ENCODE results near the gene ANXA6.

Gene ANXA6

GRCh38 chr5:151151793-151152192 lies 5.8 kb downstream of the ANXA6 start:
- DNase-seq = peak; percentile 19

DNA sequence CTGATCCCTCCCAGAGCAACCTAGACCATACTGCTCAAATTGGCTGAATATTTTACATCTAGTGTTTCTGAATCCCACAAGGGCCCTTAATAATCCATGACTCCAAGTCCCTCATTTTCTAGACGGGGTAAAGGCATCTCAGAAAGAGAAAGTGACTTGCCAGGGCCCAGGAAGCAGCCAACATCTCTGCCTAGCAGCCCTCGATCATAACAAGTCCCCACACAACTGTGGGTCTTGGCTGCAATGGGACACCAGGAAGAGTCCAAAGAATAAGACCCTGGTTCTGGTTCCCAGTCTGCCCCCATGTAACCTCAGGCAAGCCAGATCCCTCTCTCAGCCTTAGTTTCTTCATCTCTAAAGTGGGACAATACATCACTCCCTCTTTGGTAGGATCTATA lies 6.3 kb downstream of the ANXA6 start:
- DNase-seq = no peak

DNA sequence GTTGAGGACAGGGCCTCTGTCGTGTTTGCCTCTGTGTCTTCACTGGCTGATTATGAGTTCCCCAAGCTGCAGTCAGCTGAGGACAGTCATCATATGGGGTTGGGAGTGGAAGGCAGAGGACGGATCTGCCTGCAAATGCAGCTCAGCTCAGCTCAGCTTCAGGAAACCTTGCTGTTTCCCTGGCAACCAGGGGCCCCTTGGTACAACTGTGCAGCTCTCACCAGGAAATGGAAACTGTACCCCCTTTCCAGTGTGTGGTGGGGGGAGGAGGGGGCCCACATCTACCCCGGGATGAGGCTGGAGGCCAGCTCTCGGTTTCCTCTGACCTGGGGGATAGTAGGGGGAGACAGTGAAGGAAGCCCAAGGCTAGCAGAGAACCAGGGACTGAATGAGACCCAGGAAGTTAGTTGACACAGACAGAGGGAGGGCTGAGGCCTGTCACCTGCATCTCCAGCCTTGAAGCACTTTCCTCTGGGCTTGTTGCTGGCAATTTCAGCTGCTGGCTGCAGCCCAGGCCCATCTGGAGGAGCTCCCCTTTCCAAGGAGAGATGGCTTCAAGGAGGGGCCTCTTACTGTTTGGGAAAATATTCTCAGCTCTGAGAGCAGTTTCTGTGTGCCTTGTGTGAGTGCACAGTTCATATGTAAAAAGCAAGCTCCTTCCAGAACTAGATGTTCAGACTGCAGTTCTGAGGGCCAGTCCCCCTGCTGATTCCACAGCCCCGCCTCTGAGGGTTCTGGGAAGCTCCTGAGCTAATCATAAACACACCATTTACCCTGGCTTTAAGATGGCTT lies 6.9 kb downstream of the ANXA6 start:
- DNase-seq = peak; percentile 25

DNA sequence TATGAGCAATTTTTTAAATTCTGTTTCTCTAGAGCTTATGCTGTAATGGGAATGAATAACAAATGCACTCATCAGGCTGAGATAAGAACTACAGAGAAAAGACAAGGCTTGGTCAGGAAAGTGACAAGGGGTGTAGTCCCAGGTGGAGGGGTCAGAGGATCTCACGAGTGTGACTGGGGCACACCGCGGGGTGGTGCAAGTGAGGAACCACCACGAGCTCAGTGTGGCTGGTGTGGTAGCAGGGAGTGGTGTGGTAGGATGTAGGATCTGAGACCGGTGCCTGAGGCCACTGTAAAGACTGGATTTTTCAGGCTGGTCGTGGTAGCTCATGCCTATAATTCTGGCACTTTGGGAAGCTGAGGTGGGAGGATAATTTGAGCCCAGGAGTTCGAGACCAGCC lies 9.0 kb downstream of the ANXA6 start:
- no peak for DNase-seq

GRCh38 chr5:151147033-151147432 lies 10.5 kb downstream of the ANXA6 start:
- DNase-seq = no peak

GRCh38 chr5:151146061-151146460 lies 11.5 kb downstream of the ANXA6 start:
- DNase-seq = no peak

DNA sequence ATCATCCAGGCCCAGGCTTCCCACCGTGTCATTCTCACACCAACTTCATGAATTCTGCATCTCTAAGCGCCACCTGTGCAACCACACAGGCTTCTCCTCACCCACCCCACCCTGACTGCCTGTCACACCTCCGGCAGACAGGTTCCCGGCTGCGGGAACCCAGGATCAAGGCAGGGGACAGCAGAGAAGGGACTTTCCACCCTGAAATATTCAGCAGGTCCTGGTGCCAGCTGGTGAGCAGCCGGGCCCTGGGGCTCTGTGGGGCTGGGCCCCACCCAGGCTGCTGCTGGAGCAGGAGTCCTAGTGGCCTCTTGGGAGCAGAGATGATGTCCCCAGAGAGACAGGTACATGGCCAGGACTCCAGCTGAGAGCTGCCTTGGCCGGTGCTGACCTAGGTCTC lies 12.7 kb downstream of the ANXA6 start:
- no peak for DNase-seq

GRCh38 chr5:151144275-151144674 lies 13.3 kb downstream of the ANXA6 start:
- no peak for DNase-seq

GRCh38 chr5:151143645-151144044 lies 13.9 kb downstream of the ANXA6 start:
- no peak for DNase-seq

DNA sequence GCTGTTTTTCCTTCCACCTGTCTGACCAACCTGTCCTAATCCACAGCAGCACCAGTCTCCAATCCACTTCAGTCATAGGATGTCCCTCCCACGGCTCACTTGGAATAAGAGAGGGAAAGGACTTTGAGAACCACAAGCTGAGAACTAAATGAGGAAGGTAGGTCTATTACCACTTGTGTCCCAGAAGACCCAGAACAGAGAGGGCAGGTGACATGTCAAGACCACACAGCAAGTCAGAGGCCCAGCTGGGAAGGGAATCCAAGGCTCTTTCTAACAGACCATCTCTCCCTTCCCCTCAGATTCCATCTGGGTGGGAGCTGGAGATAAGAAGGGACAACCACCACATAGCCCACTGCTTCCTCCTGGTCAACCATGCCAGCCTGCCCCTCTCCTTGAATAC lies 14.6 kb downstream of the ANXA6 start:
- DNase-seq = no peak

DNA sequence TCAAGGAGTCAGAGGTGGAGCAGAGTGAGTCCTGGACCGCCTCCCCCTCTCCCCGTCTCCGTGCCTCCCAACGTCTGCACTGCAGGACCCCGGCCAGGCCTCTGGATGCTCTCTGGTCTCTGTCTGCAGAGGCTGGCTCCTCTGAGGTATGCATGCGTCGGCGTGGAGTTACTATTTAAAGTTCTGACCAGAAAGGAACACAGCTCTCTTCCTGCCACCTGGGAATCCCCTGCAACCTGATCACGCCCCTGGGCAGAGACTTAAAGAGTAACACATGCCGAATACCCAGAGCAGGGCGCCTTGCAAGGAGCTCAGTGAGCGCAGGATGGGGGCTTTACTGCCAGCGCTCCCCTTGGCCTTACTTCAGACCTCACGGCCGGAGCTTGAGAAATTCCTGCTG lies 16.0 kb downstream of the ANXA6 start:
- DNase-seq = no peak

DNA sequence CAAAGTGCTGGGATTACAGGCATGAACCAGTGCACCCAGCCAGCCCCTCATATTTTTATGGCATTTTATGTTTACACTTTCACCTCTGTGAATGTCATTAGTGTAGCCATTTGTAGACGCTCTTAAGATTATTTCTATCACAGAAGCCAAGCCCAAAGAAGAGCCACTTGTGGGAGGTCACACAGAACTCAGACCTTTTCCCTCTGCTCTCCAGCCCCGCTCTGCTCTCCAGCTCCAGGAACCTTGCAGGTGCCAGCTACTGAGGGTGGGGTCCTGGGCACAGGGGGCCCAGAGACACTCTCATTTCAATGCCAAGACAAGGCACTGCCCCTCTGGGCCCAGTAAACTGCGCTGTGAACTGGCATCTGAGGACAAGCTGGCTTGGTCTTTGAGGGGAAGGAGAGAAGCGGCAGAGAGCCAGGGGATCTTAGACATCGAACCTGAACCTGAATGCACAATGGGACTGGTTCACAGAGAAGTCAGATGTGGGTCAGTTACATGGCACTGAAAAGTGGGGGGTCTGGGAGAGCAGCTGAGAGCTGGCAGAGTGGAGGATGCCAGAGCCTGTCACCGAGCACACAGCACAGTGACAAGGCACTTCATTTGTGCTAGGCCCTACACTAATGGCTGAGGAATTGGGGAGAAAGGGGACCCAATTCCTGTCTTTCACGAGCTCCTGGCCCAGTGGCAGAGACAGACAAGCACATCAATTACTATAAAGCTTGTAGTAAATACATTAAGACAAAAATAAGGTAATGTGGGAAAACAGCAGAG lies 16.7 kb downstream of the ANXA6 start:
- no peak for DNase-seq

DNA sequence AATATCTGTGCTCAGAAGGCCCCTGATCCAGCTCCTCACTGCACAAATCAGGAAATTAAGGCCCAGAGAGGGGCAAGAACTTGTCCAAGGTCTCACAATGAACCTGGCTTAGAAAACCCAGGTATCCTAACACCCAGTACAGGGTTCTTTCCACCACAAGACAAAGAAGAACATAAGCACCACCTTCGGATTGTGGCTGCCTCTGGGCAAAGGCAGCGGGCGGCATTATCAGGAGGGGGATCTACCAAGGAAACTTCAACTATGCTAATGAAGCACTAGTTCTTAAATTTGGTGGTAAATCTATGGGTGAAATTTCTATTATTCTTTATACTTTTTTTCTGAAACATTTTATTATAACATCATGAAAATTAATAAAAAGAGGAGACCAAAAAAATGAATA lies 17.9 kb downstream of the ANXA6 start:
- no peak for DNase-seq

DNA sequence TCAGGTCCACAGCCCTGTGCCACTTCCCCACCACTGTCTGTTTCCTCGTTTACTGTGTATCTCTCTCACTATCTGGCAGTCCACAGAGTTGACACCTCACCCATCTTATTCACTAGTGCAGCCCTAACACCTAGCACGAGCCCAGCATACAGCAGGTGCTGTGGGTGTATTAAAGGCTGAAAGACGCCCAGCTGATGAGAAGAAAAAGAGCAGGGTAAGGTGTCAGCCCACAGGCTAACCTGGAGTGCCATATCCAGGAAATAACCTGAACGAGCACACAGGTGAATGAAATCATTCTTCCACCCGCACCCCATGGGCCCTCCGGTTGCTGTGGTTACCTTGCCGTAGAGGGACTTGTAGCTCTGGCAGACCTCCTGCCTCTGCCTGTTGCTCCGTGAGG lies 18.6 kb downstream of the ANXA6 start:
- no peak for DNase-seq

GRCh38 chr5:151138114-151138513 lies 19.5 kb downstream of the ANXA6 start:
- no peak for DNase-seq

DNA sequence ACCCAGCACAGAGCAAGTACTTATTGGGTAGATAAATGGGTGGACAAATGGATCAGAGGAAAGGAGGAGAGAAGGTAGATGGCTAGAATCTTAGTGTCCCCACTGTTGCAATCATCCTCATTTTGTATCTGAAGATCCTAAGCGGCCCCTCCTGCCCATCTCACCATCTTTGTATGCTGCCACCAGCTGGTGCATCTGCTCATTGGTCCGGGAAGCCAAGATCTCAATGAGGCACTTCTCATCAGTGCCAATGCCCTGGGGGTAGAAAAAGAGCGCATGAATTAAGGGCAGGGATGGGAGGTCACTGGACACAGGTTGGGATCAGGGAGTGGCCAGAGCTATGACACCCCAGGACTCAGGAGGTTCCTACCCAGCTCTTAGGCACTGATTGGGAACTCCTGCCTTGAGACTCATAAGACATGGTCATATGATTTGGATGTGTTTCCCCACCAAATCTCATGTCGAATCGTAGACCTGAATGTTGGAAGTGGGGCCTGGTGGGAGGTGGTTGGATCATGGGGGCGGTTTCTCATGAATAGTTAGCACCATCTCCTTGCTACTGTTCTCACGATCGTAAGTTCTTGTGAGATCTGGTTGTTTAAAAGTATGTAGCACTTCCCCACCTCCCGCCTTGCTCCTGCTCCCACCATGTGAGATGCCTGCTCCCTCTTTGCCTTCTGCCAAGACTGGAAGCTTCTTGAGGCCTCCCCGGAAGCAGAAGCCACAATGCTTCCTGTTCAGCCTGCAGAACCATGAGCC lies 20.3 kb downstream of the ANXA6 start:
- DNase-seq = no peak

DNA sequence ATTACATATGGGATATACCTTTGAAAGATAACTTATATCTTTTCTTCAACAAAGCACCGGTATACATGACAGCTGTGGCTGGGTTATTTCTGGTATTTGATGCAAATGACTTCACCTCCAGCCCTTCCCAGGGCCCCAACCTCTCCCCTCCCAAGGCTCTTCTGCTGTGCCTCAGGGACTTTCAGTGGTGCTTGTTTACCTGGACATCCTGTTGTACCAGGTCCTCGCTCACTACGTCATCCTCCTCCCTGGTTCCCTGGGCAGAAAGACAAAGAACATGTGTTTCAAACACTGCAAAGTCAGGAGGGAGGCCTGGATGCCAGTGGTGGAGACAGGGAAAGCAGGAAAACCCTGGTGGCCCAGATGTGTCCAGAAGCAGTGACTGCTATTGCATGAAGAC lies 23.4 kb downstream of the ANXA6 start:
- DNase-seq = no peak

DNA sequence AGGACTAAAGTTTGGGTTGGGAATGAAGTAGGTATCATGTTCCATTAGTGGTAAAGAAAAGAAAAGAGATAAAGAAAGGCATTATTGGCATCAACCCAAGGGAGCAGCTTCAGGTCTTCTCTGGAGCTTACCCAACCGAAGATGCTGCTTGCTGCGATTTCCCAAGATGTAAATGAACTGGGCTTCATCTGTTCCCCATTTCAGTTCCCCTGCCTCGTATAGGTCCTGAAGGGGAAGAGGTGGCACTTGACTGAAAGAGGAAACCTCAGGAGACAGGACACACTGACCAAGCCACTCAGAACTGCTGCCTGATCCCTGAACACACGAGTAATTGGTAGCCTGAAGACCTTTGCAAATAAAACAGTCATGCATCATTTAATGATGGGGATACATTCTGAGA lies 24.6 kb downstream of the ANXA6 start:
- DNase-seq = no peak

- DNase-seq = no peak
Measured at GRCh38 chr5:151130922-151131891, 26.4 kb downstream of the ANXA6 start.

DNA sequence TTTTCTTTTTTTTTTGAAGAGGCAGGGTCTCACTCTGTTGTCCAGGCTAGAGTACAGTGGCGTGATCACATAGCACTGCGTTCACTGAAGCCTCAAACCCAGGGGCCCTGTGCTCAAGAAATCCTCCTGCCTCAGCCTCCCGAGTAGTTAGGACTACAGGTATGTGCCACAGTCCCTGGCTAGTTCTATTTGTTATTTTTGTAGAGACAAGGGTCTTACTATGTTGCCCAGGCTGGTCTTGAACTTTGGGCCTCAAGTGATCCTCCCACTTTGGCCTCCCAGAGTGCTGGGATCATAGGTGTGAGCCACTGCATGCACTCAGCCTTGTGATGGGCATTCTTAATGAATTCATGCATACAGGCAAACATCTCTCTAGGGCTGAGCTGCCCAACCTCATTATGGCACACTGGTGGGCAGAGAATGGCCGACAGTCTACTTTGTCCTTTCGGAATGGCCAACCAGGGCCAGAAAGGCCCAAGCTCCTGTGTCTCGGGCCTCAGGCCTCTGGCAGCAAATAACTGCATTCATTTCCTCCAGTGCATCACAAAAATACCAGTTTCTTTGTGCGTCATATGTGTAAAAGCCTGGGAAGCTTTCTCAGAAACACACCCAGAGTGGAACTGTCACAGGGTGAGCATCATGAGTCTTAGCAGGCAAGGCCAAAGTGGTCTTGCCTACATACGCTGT lies 27.2 kb downstream of the ANXA6 start:
- no peak for DNase-seq

GRCh38 chr5:151128817-151129216 lies 28.8 kb downstream of the ANXA6 start:
- DNase-seq = no peak

- DNase-seq = no peak
Measured at GRCh38 chr5:151127926-151128325, 29.7 kb downstream of the ANXA6 start.

All from fibroblast of skin of back (primary cell).